ENCODE measurements around the gene PIP4P1. TPM values are rescaled to one million over a fixed set of nuclear protein-coding genes. Genes with fewer than 3 reads are reported as not detected.
A peak's percentile ranks its signal among the peaks of the same experiment; 100 is the strongest.
"Not testable (repeated sequence)": the region's sequence is repeated elsewhere in the genome, so short reads cannot be mapped to it uniquely, and the experiment has no call there.

Gene PIP4P1
- 10 to 100 TPM; 23.1 to 27.4 TPM for total RNA-seq

- peaks cover 7% of the 10 kb centered on the region for H3K36me3 Mint-ChIP-seq (ENCODE audit: low read depth)
- H3K9me3 Mint-ChIP-seq = no peaks in the 10 kb centered on the region
- H3K4me3 Mint-ChIP-seq = peak within 1 kb of the TSS; percentile 70
- peak; percentile 95 for ATAC-seq (replicated peaks)
- H3K4me1 Mint-ChIP-seq = peaks cover 18% of the 10 kb centered on the region
- H3K27me3 Mint-ChIP-seq = no peaks in the 10 kb centered on the region
- peak within 1 kb of the TSS; percentile 86 for H3K27ac Mint-ChIP-seq
These were observed at the start of gene PIP4P1 for GRCh38 chr14:20461225-20462141. TSS of gene PIP4P1 (minus strand) at chr14:20461434. CDS start at chr14:20461325, 109 bp downstream.

- Mint-ChIP-seq H3K9me3 (no peaks in the 10 kb centered on the region), H3K27ac (no peak overlapping the region), H3K27me3 (no peaks in the 10 kb centered on the region), H3K4me1 (no peaks in the 10 kb centered on the region), H3K4me3 (no peak overlapping the region), H3K36me3 (ENCODE audit: low read depth) (no peaks in the 10 kb centered on the region)
- ATAC-seq (replicated peaks) = no peak
These were observed 47.1 kb upstream of the PIP4P1 start for GRCh38 chr14:20508367-20508766.

- not testable (repeated sequence) for H3K9me3 Mint-ChIP-seq; H3K4me3 Mint-ChIP-seq; H3K36me3 Mint-ChIP-seq (ENCODE audit: low read depth); ATAC-seq (replicated peaks); H3K27me3 Mint-ChIP-seq; H3K27ac Mint-ChIP-seq; H3K4me1 Mint-ChIP-seq
These were observed 46.3 kb upstream of the PIP4P1 start for GRCh38 chr14:20507537-20507936.

- H3K4me1 Mint-ChIP-seq; H3K27me3 Mint-ChIP-seq; H3K9me3 Mint-ChIP-seq; H3K36me3 Mint-ChIP-seq (ENCODE audit: low read depth); ATAC-seq (replicated peaks); H3K4me3 Mint-ChIP-seq; H3K27ac Mint-ChIP-seq: not testable (repeated sequence)
These were observed 45.5 kb upstream of the PIP4P1 start for GRCh38 chr14:20506752-20507151.

GRCh38 chr14:20506276-20506675, 45.0 kb upstream of the PIP4P1 start:
- not testable (repeated sequence) for H3K36me3 Mint-ChIP-seq (ENCODE audit: low read depth); H3K9me3 Mint-ChIP-seq; H3K4me3 Mint-ChIP-seq; H3K27me3 Mint-ChIP-seq; ATAC-seq (replicated peaks); H3K27ac Mint-ChIP-seq; H3K4me1 Mint-ChIP-seq

GRCh38 chr14:20503898-20504297, 42.7 kb upstream of the PIP4P1 start:
- Mint-ChIP-seq H3K36me3 (ENCODE audit: low read depth) (no peaks in the 10 kb centered on the region), H3K27ac (no peak overlapping the region), H3K4me3 (no peak overlapping the region), H3K27me3 (no peaks in the 10 kb centered on the region), H3K9me3 (no peaks in the 10 kb centered on the region), H3K4me1 (no peaks in the 10 kb centered on the region)
- ATAC-seq (replicated peaks) = no peak

- H3K27ac Mint-ChIP-seq = no peak overlapping the region
- no peaks in the 10 kb centered on the region for H3K4me1 Mint-ChIP-seq
- H3K9me3 Mint-ChIP-seq = no peaks in the 10 kb centered on the region
- no peaks in the 10 kb centered on the region for H3K36me3 Mint-ChIP-seq (ENCODE audit: low read depth)
- H3K27me3 Mint-ChIP-seq = no peaks in the 10 kb centered on the region
- H3K4me3 Mint-ChIP-seq = no peak overlapping the region
- no peak for ATAC-seq (replicated peaks)
These were observed 40.1 kb upstream of the PIP4P1 start for GRCh38 chr14:20501346-20501745.

- no peak overlapping the region for H3K27ac Mint-ChIP-seq
- H3K4me1 Mint-ChIP-seq = peaks cover 13% of the 10 kb centered on the region
- H3K27me3 Mint-ChIP-seq = no peaks in the 10 kb centered on the region
- no peaks in the 10 kb centered on the region for H3K9me3 Mint-ChIP-seq
- ATAC-seq (replicated peaks) = no peak
- no peak overlapping the region for H3K4me3 Mint-ChIP-seq
- H3K36me3 Mint-ChIP-seq (ENCODE audit: low read depth) = no peaks in the 10 kb centered on the region
These were observed 38.6 kb upstream of the PIP4P1 start for GRCh38 chr14:20499881-20500280.

GRCh38 chr14:20499108-20499507, 37.9 kb upstream of the PIP4P1 start:
- H3K4me1 Mint-ChIP-seq = peaks cover 16% of the 10 kb centered on the region
- H3K9me3 Mint-ChIP-seq = no peaks in the 10 kb centered on the region
- H3K4me3 Mint-ChIP-seq = no peak overlapping the region
- H3K27me3 Mint-ChIP-seq = no peaks in the 10 kb centered on the region
- H3K27ac Mint-ChIP-seq = no peak overlapping the region
- no peaks in the 10 kb centered on the region for H3K36me3 Mint-ChIP-seq (ENCODE audit: low read depth)
- no peak for ATAC-seq (replicated peaks)

GRCh38 chr14:20498622-20499021, 37.4 kb upstream of the PIP4P1 start:
- Mint-ChIP-seq H3K4me3 (no peak overlapping the region), H3K36me3 (ENCODE audit: low read depth) (no peaks in the 10 kb centered on the region), H3K27ac (no peak overlapping the region), H3K9me3 (no peaks in the 10 kb centered on the region), H3K27me3 (no peaks in the 10 kb centered on the region), H3K4me1 (peaks cover 19% of the 10 kb centered on the region)
- ATAC-seq (replicated peaks) = no peak

GRCh38 chr14:20494935-20495766, 33.9 kb upstream of the PIP4P1 start:
- Mint-ChIP-seq H3K4me3 (peak overlapping the region; percentile 63), H3K27ac (peak overlapping the region; percentile 57), H3K9me3 (no peaks in the 10 kb centered on the region), H3K27me3 (no peaks in the 10 kb centered on the region), H3K36me3 (ENCODE audit: low read depth) (no peaks in the 10 kb centered on the region), H3K4me1 (peaks cover 34% of the 10 kb centered on the region)
- peak; percentile 88 for ATAC-seq (replicated peaks)

GRCh38 chr14:20493634-20494033, 32.4 kb upstream of the PIP4P1 start:
- no peaks in the 10 kb centered on the region for H3K36me3 Mint-ChIP-seq (ENCODE audit: low read depth)
- H3K9me3 Mint-ChIP-seq = no peaks in the 10 kb centered on the region
- peaks cover 44% of the 10 kb centered on the region for H3K4me1 Mint-ChIP-seq
- H3K27me3 Mint-ChIP-seq = no peaks in the 10 kb centered on the region
- ATAC-seq (replicated peaks) = no peak
- peak overlapping the region; percentile 64 for H3K27ac Mint-ChIP-seq
- H3K4me3 Mint-ChIP-seq = peak overlapping the region; percentile 39

- H3K4me3 Mint-ChIP-seq = no peak overlapping the region
- no peaks in the 10 kb centered on the region for H3K9me3 Mint-ChIP-seq
- H3K4me1 Mint-ChIP-seq = peaks cover 52% of the 10 kb centered on the region
- no peaks in the 10 kb centered on the region for H3K36me3 Mint-ChIP-seq (ENCODE audit: low read depth)
- no peak for ATAC-seq (replicated peaks)
- H3K27me3 Mint-ChIP-seq = no peaks in the 10 kb centered on the region
- H3K27ac Mint-ChIP-seq = no peak overlapping the region
These were observed 31.3 kb upstream of the PIP4P1 start for GRCh38 chr14:20492486-20492885.

- Mint-ChIP-seq H3K36me3 (ENCODE audit: low read depth) (no peaks in the 10 kb centered on the region), H3K4me1 (peaks cover 56% of the 10 kb centered on the region), H3K27ac (peak overlapping the region; percentile 81), H3K9me3 (peaks cover 4% of the 10 kb centered on the region), H3K27me3 (no peaks in the 10 kb centered on the region), H3K4me3 (peak overlapping the region; percentile 78)
- ATAC-seq (replicated peaks) = no peak
These were observed 29.3 kb upstream of the PIP4P1 start for GRCh38 chr14:20490563-20490962.

Data from activated T-helper 17 cell treated with anti-CD3 and anti-CD28 coated beads, Interleukin-2, amount 50 U/mL, for 72 hours (primary cell).